Neural crest cell (in vitro differentiated cells): ENCODE measurements around the gene SMIM10L2A. TPM values are rescaled to one million over a fixed set of nuclear protein-coding genes. Genes with fewer than 3 reads are reported as not detected.

Experiments used
- DNase-seq: peaks from one replicate; pipeline ENCODE4 v3.0.0; 2021; ENCODE audit warnings: low read depth, mixed read lengths, low spot score
- H3K27ac Mint-ChIP-seq: one replicate; pipeline ENCODE4 v1.8.0; 2021; ENCODE audit warnings: mild to moderate bottlenecking, mixed read lengths; ENCODE audit not compliant: unreplicated experiment
- H3K27me3 Mint-ChIP-seq: 2 replicates; pipeline ENCODE4 v1.8.0; 2021; ENCODE audit warnings: low read depth, mild to moderate bottlenecking, mixed read lengths
- H3K36me3 Mint-ChIP-seq: 2 replicates; pipeline ENCODE4 v1.8.0; 2021; ENCODE audit warnings: low read depth, mild to moderate bottlenecking, mixed read lengths
- H3K4me1 Mint-ChIP-seq: 2 replicates; pipeline ENCODE4 v1.8.0; 2021; ENCODE audit warnings: mixed read lengths
- H3K4me3 Mint-ChIP-seq: one replicate; pipeline ENCODE4 v1.8.0; 2021; ENCODE audit warnings: mild to moderate bottlenecking, mixed read lengths
- H3K9me3 Mint-ChIP-seq: 2 replicates; pipeline ENCODE4 v1.8.0; 2021; ENCODE audit warnings: mixed read lengths
- CTCF ChIP-seq: fragments of 200-600 bp; sonication (generic); conservative IDR thresholded peaks from 2 replicates; pipeline ENCODE4 v1.5.0; 2021; ENCODE audit warnings: antibody characterized with exemption, mild to moderate bottlenecking
- total RNA-seq: library from RNA; stranded (reverse); gene quantifications from 2 replicates; pipeline ENCODE4 v1.2.1, GENCODE V29; 2021

Gene SMIM10L2A
- total RNA-seq, 1 donor from 2014 or later = 3.8 TPM

- Mint-ChIP-seq H3K27me3 (no peaks in the 10 kb centered on the region), H3K4me1 (no peaks in the 10 kb centered on the region), H3K36me3 (no peaks in the 10 kb centered on the region), H3K27ac (no peak overlapping the region), H3K4me3 (no peak overlapping the region), H3K9me3 (peaks cover 9% of the 10 kb centered on the region)
- TF ChIP-seq CTCF = no peak
- DNase-seq = no peak
Measured at GRCh38 chrX:135388841-135389240, 32.9 kb upstream of the SMIM10L2A start.

GRCh38 chrX:135389243-135389642, 32.5 kb upstream of the SMIM10L2A start:
- Mint-ChIP-seq H3K9me3 (peaks cover 9% of the 10 kb centered on the region), H3K27ac (no peak overlapping the region), H3K27me3 (no peaks in the 10 kb centered on the region), H3K4me3 (no peak overlapping the region), H3K4me1 (no peaks in the 10 kb centered on the region), H3K36me3 (no peaks in the 10 kb centered on the region)
- TF ChIP-seq CTCF = no peak
- no peak for DNase-seq

- no peaks in the 10 kb centered on the region for H3K36me3 Mint-ChIP-seq
- no peak for DNase-seq
- H3K9me3 Mint-ChIP-seq = peaks cover 9% of the 10 kb centered on the region
- no peaks in the 10 kb centered on the region for H3K27me3 Mint-ChIP-seq
- H3K4me3 Mint-ChIP-seq = no peak overlapping the region
- TF ChIP-seq CTCF = no peak
- H3K27ac Mint-ChIP-seq = no peak overlapping the region
- H3K4me1 Mint-ChIP-seq = no peaks in the 10 kb centered on the region
Measured at GRCh38 chrX:135389717-135390116, 32.0 kb upstream of the SMIM10L2A start.

- H3K9me3 Mint-ChIP-seq = peaks cover 12% of the 10 kb centered on the region
- no peaks in the 10 kb centered on the region for H3K4me1 Mint-ChIP-seq
- H3K4me3 Mint-ChIP-seq = no peak overlapping the region
- H3K27ac Mint-ChIP-seq = no peak overlapping the region
- H3K36me3 Mint-ChIP-seq = no peaks in the 10 kb centered on the region
- no peak for TF ChIP-seq CTCF
- DNase-seq = no peak
- H3K27me3 Mint-ChIP-seq = no peaks in the 10 kb centered on the region
Measured at GRCh38 chrX:135391734-135392133, 30.0 kb upstream of the SMIM10L2A start.

GRCh38 chrX:135393051-135393450, 28.7 kb upstream of the SMIM10L2A start:
- Mint-ChIP-seq H3K27me3 (no peaks in the 10 kb centered on the region), H3K4me1 (no peaks in the 10 kb centered on the region), H3K36me3 (no peaks in the 10 kb centered on the region), H3K9me3 (peaks cover 16% of the 10 kb centered on the region), H3K27ac (no peak overlapping the region), H3K4me3 (no peak overlapping the region)
- DNase-seq = no peak
- no peak for TF ChIP-seq CTCF

- no peaks in the 10 kb centered on the region for H3K36me3 Mint-ChIP-seq
Measured at GRCh38 chrX:135395064-135395463, 26.7 kb upstream of the SMIM10L2A start.

More at GRCh38 chrX:135395064-135395463, 26.7 kb upstream of the SMIM10L2A start:
- Mint-ChIP-seq H3K4me3 (no peak overlapping the region), H3K27ac (no peak overlapping the region), H3K27me3 (no peaks in the 10 kb centered on the region), H3K9me3 (peaks cover 9% of the 10 kb centered on the region), H3K4me1 (no peaks in the 10 kb centered on the region)
- no peak for DNase-seq
- no peak for TF ChIP-seq CTCF
